Activated T-helper 1 cell treated with anti-CD3 and anti-CD28 coated beads, Interleukin-12 subunit alpha, Interleukin-12 subunit beta, Interleukin-2, Interleukin-4 antibody, amounts not matched to agents 30 ng/mL and 10 ng/mL and 1 ng/mL, durations not matched to agents 14 hours and 24 hours and 36 hours (primary cell): ENCODE results near the gene MAPK8IP1. TPM values are rescaled to one million over a fixed set of nuclear protein-coding genes. Genes with fewer than 3 reads are reported as not detected.

Source experiments
- DNase-seq: peaks from one replicate; pipeline ENCODE4 v3.0.0; 2021; ENCODE audit warnings: low spot score
- H3K27ac Mint-ChIP-seq: one replicate; pipeline ENCODE4 v1.8.0; 2021; ENCODE audit warnings: mild to moderate bottlenecking, mixed read lengths
- H3K27me3 Mint-ChIP-seq: one replicate; pipeline ENCODE4 v1.8.0; 2022; ENCODE audit warnings: mild to moderate bottlenecking, moderate library complexity, mixed read lengths; ENCODE audit not compliant: insufficient read depth
- H3K36me3 Mint-ChIP-seq: one replicate; pipeline ENCODE4 v1.8.0; 2021; ENCODE audit warnings: low read depth, mixed read lengths
- H3K4me1 Mint-ChIP-seq: one replicate; pipeline ENCODE4 v1.8.0; 2021; ENCODE audit warnings: low read depth, mixed read lengths
- H3K4me3 Mint-ChIP-seq: one replicate; pipeline ENCODE4 v1.8.0; 2021; ENCODE audit warnings: mild to moderate bottlenecking, moderate library complexity, mixed read lengths
- H3K9me3 Mint-ChIP-seq: one replicate; pipeline ENCODE4 v1.8.0; 2021; ENCODE audit warnings: mixed read lengths
- intact Hi-C: fragments of 100-400 bp; cut with micrococcal nuclease; formaldehyde crosslinking; loops from one replicate; pipeline ENCODE4 v1.15.1; 2024
- total RNA-seq: library from RNA; stranded (reverse); gene quantifications from 2 replicates; pipeline ENCODE4 v1.2.3, GENCODE V29; 2022

Gene MAPK8IP1
- total RNA-seq, 1 donor from 2014 or later = 0.91 TPM

DNA sequence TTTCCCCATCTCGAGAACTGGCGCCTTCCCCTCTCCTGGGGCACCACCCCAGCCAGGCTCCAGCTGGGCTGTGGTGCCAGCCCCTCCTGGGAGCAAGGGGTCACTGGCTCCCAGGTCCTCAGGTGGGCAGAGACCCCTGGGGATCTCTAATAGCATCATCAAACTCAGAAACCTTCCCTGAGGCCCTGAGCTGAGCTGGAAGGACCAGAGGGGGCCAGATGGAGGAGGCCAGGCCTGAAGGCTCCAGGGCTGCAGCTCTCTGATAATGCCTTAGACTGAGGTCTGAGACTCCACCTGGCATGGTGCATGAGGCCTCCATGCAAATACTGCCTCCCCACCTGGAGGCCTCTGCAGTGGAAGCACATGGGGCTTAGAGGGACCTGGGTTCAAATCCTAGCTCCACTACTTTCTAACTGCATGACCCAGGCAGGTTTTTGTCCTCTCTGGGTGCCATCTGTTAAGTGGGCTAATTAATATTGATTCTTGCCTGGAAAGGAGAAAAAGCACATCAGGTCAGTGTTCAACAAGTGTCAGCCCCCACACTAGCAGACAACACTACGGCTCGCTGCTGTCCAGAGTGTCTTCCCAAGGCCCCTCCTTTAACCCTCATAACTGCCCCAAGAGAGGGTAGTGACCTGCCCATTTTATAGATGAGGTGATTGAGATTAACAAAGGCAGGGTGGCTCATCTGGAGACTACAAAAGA lies 1.5 kb downstream of the MAPK8IP1 start:
- H3K27ac Mint-ChIP-seq = no peak overlapping the region
- DNase-seq = no peak
- no peaks in the 10 kb centered on the region for H3K9me3 Mint-ChIP-seq
- peaks cover 6% of the 10 kb centered on the region for H3K4me1 Mint-ChIP-seq
- H3K27me3 Mint-ChIP-seq = peaks cover 9% of the 10 kb centered on the region
- intact Hi-C loops = no loop called here
- H3K4me3 Mint-ChIP-seq = no peak overlapping the region
- H3K36me3 Mint-ChIP-seq = peaks cover 6% of the 10 kb centered on the region

DNA sequence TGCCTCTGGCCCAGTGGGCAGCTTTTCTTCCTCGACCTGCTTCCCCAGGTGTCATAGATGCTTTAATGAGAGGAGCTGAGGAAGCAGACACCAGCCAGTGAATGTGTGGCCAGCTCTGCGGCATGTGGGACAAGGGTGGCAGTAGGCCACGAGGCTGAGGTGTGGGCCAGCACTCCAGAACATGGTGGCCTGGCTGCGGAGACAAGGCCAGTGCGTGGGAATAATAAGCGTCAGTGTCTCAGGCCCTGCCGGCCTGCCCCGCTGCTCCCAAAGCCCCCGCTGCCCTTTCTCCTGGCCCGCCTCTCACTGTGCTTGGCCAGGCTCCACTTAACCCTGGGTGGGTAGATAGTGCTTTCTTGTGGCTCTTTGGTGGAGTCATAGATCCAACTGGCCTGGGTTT lies 2.1 kb downstream of the MAPK8IP1 start:
- Mint-ChIP-seq H3K36me3 (peaks cover 3% of the 10 kb centered on the region), H3K4me3 (no peak overlapping the region), H3K9me3 (no peaks in the 10 kb centered on the region), H3K27ac (no peak overlapping the region), H3K27me3 (peaks cover 9% of the 10 kb centered on the region), H3K4me1 (peaks cover 6% of the 10 kb centered on the region)
- intact Hi-C loops = no loop called here
- DNase-seq = no peak

- H3K4me3 Mint-ChIP-seq = no peak overlapping the region
- H3K4me1 Mint-ChIP-seq = peaks cover 6% of the 10 kb centered on the region
- intact Hi-C loops = no loop called here
- no peak overlapping the region for H3K27ac Mint-ChIP-seq
- no peak for DNase-seq
- H3K9me3 Mint-ChIP-seq = no peaks in the 10 kb centered on the region
- peaks cover 1% of the 10 kb centered on the region for H3K36me3 Mint-ChIP-seq
- H3K27me3 Mint-ChIP-seq = peaks cover 11% of the 10 kb centered on the region
Measured at GRCh38 chr11:45889555-45889954, 4.1 kb downstream of the MAPK8IP1 start.

GRCh38 chr11:45889966-45890365 lies 4.5 kb downstream of the MAPK8IP1 start:
- no peaks in the 10 kb centered on the region for H3K36me3 Mint-ChIP-seq
- intact Hi-C loops = no loop called here
- H3K9me3 Mint-ChIP-seq = no peaks in the 10 kb centered on the region
- H3K27me3 Mint-ChIP-seq = peaks cover 11% of the 10 kb centered on the region
- no peak overlapping the region for H3K27ac Mint-ChIP-seq
- peaks cover 5% of the 10 kb centered on the region for H3K4me1 Mint-ChIP-seq
- DNase-seq = no peak
- no peak overlapping the region for H3K4me3 Mint-ChIP-seq

DNA sequence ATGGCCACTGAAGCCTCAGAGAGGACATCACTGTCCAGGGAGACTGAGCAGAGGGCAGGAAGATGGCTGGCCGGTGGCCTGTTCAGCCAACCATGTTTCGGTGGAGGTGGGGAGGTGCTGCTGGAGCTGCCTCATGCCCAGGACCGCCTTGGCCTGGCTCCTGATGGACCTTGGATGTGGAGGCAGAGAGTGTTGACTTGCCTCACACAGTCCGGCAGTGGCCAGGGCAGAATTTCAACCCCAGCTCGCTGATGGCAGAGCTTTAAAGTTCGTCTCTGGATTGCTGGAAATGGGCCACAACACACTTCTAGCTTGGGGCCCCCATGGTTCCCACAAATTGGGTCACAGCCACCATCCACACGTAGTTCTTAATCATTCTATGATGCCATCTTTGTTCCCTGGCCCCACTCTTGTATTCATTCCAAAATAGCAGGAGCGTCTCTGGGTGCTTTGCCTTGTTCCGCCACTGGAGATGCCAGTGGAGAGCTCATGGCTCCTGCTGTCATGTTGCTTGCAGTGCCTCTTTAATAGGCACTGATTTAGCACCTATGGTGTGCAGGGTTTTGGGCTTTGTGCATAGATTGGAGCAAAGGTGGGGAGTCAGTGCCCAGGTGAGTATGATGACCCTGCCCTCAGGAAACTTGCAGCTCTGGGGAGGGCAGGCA lies 5.6 kb downstream of the MAPK8IP1 start:
- Mint-ChIP-seq H3K4me3 (no peak overlapping the region), H3K4me1 (no peaks in the 10 kb centered on the region), H3K9me3 (no peaks in the 10 kb centered on the region), H3K36me3 (no peaks in the 10 kb centered on the region), H3K27ac (no peak overlapping the region), H3K27me3 (peaks cover 13% of the 10 kb centered on the region)
- intact Hi-C loops = no loop called here
- DNase-seq = no peak

DNA sequence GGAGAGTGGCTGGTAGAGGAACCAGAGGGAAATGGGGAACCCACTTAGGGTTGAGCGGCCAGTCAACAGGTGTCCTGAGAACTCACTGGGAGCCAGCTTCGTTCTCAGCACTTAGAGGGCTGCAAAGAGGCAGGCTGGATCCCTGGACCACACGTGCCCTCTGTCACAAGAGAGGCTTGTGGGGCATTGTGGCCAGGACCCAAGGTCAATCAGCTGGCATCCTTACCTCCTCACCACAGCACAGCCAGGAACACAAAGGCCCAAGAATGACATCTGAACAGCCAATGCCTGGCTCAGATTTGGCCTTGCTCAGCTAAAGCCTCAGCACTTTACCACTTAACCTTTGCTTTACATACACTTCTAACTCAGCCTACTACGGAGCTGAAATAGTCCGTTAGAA lies 7.4 kb downstream of the MAPK8IP1 start:
- H3K4me3 Mint-ChIP-seq = no peak overlapping the region
- no peak overlapping the region for H3K27ac Mint-ChIP-seq
- H3K36me3 Mint-ChIP-seq = no peaks in the 10 kb centered on the region
- peaks cover 18% of the 10 kb centered on the region for H3K27me3 Mint-ChIP-seq
- no peaks in the 10 kb centered on the region for H3K4me1 Mint-ChIP-seq
- H3K9me3 Mint-ChIP-seq = no peaks in the 10 kb centered on the region
- intact Hi-C loops = no loop called here
- DNase-seq = no peak

GRCh38 chr11:45894555-45895247 lies 9.2 kb downstream of the MAPK8IP1 start:
- Mint-ChIP-seq H3K9me3 (no peaks in the 10 kb centered on the region), H3K4me3 (no peak overlapping the region), H3K27ac (no peak overlapping the region), H3K4me1 (no peaks in the 10 kb centered on the region), H3K36me3 (no peaks in the 10 kb centered on the region), H3K27me3 (peaks cover 24% of the 10 kb centered on the region)
- intact Hi-C loops = no loop called here
- DNase-seq = no peak

GRCh38 chr11:45895553-45896259 lies 10.3 kb downstream of the MAPK8IP1 start:
- no peak for DNase-seq
- no peak overlapping the region for H3K27ac Mint-ChIP-seq
- intact Hi-C loops = no loop called here
- H3K9me3 Mint-ChIP-seq = no peaks in the 10 kb centered on the region
- peaks cover 23% of the 10 kb centered on the region for H3K27me3 Mint-ChIP-seq
- H3K36me3 Mint-ChIP-seq = no peaks in the 10 kb centered on the region
- no peaks in the 10 kb centered on the region for H3K4me1 Mint-ChIP-seq
- no peak overlapping the region for H3K4me3 Mint-ChIP-seq

DNA sequence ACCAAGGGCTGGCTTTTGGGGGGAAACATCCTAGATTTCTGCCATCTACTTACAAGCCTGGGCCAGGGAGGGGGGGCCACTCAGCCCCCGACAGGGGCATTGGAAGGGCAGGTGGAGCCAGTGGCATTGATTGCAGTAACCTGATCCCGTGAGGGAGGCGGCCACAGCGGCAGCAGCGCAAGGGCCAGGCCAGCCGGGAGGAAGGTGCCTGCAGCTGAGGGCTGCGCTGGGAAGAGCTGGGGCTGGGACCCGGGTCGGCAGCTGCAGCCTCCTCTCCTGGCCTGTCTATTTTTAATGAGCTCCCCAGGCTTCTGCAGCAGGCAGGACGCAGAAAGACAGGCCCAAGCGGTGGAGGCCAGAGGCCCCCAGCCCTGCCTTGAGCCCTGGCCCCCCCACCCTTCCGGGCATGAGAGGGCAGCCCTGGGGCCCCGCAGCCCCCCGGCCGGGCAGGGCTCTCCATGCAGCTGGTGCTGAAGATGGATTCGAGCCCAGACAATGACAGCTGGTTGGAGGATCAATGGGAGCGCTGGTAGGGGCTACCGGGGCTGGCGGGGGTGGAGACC lies 11.1 kb downstream of the MAPK8IP1 start:
- Mint-ChIP-seq H3K9me3 (no peaks in the 10 kb centered on the region), H3K27me3 (peaks cover 30% of the 10 kb centered on the region), H3K27ac (no peak overlapping the region), H3K4me3 (no peak overlapping the region), H3K36me3 (no peaks in the 10 kb centered on the region), H3K4me1 (no peaks in the 10 kb centered on the region)
- intact Hi-C loops = no loop called here
- no peak for DNase-seq

GRCh38 chr11:45897556-45897955 lies 12.1 kb downstream of the MAPK8IP1 start:
- H3K27me3 Mint-ChIP-seq = peaks cover 32% of the 10 kb centered on the region
- no peak for DNase-seq
- no peaks in the 10 kb centered on the region for H3K9me3 Mint-ChIP-seq
- no peaks in the 10 kb centered on the region for H3K4me1 Mint-ChIP-seq
- no peak overlapping the region for H3K4me3 Mint-ChIP-seq
- no peaks in the 10 kb centered on the region for H3K36me3 Mint-ChIP-seq
- no peak overlapping the region for H3K27ac Mint-ChIP-seq
- intact Hi-C loops = no loop called here

GRCh38 chr11:45899086-45899447 lies 13.6 kb downstream of the MAPK8IP1 start:
- peaks cover 31% of the 10 kb centered on the region for H3K27me3 Mint-ChIP-seq
- H3K4me3 Mint-ChIP-seq = peak overlapping the region; percentile 42
- H3K4me1 Mint-ChIP-seq = no peaks in the 10 kb centered on the region
- no peak overlapping the region for H3K27ac Mint-ChIP-seq
- DNase-seq = no peak
- no peaks in the 10 kb centered on the region for H3K36me3 Mint-ChIP-seq
- intact Hi-C loops = loop anchor here (1.0 kb wide), 4 partner anchors 14 to 94 kb away; partner anchors contain the start of genes CRY2, MAPK8IP1 and SLC35C1
- no peaks in the 10 kb centered on the region for H3K9me3 Mint-ChIP-seq

- DNase-seq = peak; percentile 66
- intact Hi-C loops = loop anchor here (1.0 kb wide), 4 partner anchors 14 to 94 kb away; partner anchors contain the start of genes CRY2, MAPK8IP1 and SLC35C1
- Mint-ChIP-seq H3K9me3 (no peaks in the 10 kb centered on the region), H3K36me3 (no peaks in the 10 kb centered on the region), H3K27me3 (peaks cover 30% of the 10 kb centered on the region), H3K27ac (no peak overlapping the region), H3K4me1 (no peaks in the 10 kb centered on the region), H3K4me3 (peak overlapping the region; percentile 42)
Measured at GRCh38 chr11:45899448-45900174, 14.2 kb downstream of the MAPK8IP1 start.
